Measurements from ENCODE around the gene PCGF2. TPM values are rescaled to one million over a fixed set of nuclear protein-coding genes. Genes with fewer than 3 reads are reported as not detected.

Gene PCGF2
- total and polyA plus RNA-seq, 9 of the 15 experiments (the other 6 are each of a cell fraction or from before 2014, with no cell fraction given), result 1.3 to 33.4 (median 7.0) TPM

DNA sequence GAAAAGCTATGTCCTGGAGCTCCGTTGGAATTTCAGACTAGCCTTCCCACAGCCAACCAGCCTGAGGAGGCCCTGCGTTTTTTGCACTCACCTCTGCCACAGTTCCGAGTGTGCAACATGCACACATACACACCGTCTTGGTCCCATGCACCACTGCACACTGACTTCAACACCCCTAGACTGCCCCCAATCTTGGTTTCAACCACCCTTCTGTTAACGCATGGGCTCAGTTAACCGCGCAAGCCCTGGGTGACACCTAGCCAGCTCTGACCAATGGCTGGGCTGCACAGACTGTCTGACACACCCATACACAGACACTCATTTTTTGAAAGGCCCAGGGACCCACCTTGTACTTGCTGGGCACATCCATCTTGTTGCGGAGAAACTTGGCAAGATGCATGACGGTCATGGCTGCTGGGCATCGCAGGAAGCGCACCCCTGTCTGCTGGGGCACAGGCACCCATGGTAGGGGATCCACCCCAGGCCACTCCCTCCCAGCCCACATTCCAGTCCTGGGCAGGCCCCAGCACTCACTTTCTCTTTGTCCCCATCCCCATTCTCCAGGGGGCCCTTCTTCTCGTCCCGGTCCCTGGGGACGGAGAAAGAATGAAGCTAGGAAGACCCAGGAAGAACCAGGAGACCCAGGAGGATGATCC, 10.0 kb downstream of the PCGF2 start:
- 91% methylated on average over 14 of the region's 14 CpGs for WGBS (ENCODE audit: insufficient coverage, low coverage, missing lambda C conversion rate)
- CTCF ChIA-PET (ENCODE audit: low intra/inter-chr PET ratio), result no interaction called here
- BruUV-seq (replicated peaks), result no TSS peak
- ATAC-seq (no peak), DNase-seq (ENCODE audit: extremely low read depth in 1 of 4, low spot score in 3 of 4) (no peak), FAIRE-seq (no peak)
- Histone ChIP-seq H2AFZ (ENCODE audit: low read depth, low read length) (no peak overlapping the region), H3K27me3 (ENCODE audit: control insufficient read depth in 2 of 2, insufficient read depth in 2 of 2, low read length in 2 of 2) (no peaks in the 10 kb centered on the region), H3K79me2 (ENCODE audit: control insufficient read depth, insufficient read depth, low read length) (peaks cover 19% of the 10 kb centered on the region), H3K4me3 (no peak overlapping the region), H3K9me1 (ENCODE audit: control insufficient read depth, insufficient read depth, low read length) (peaks cover 3% of the 10 kb centered on the region), H3K9me3 (replicated peaks; ENCODE audit: control insufficient read depth, insufficient read depth, low read depth, low read length) (no peaks in the 10 kb centered on the region), H4K20me1 (replicated peaks; ENCODE audit: control insufficient read depth, insufficient read depth, low read length) (peaks cover 7% of the 10 kb centered on the region; the same call in 1 of the 2 replicates), H3K9ac (ENCODE audit: insufficient read depth in 1 of 2, low read depth in 2 of 2, low read length in 2 of 2) (no peak overlapping the region), H3K36me3 (ENCODE audit: control insufficient read depth, insufficient read depth, low read length) (peaks cover 71% of the 10 kb centered on the region; the same call in 2 of the 3 replicates), H3K27ac (ENCODE audit: extremely low read depth, low read depth, low read length) (no peak overlapping the region), H3K4me1 (replicated peaks in 1 of 2; ENCODE audit: control insufficient read depth in 2 of 2, insufficient read depth in 2 of 2, low read length in 2 of 2) (peaks cover 2 to 36% of the 10 kb centered on the region in 2 experiments; a peak in 3 of 5 replicates), H3K4me2 (ENCODE audit: insufficient read depth, low read length) (no peak overlapping the region)
- TF ChIP-seq ZFP36 (IDR thresholded peaks at IDR 0.05; ENCODE audit: low read depth, low read length, partially characterized antibody) (no peak), POLR2G (IDR thresholded peaks at IDR 0.05; ENCODE audit: low read depth, low read length) (peak; percentile 42)
- TF ChIP-seq, protein P1, sequence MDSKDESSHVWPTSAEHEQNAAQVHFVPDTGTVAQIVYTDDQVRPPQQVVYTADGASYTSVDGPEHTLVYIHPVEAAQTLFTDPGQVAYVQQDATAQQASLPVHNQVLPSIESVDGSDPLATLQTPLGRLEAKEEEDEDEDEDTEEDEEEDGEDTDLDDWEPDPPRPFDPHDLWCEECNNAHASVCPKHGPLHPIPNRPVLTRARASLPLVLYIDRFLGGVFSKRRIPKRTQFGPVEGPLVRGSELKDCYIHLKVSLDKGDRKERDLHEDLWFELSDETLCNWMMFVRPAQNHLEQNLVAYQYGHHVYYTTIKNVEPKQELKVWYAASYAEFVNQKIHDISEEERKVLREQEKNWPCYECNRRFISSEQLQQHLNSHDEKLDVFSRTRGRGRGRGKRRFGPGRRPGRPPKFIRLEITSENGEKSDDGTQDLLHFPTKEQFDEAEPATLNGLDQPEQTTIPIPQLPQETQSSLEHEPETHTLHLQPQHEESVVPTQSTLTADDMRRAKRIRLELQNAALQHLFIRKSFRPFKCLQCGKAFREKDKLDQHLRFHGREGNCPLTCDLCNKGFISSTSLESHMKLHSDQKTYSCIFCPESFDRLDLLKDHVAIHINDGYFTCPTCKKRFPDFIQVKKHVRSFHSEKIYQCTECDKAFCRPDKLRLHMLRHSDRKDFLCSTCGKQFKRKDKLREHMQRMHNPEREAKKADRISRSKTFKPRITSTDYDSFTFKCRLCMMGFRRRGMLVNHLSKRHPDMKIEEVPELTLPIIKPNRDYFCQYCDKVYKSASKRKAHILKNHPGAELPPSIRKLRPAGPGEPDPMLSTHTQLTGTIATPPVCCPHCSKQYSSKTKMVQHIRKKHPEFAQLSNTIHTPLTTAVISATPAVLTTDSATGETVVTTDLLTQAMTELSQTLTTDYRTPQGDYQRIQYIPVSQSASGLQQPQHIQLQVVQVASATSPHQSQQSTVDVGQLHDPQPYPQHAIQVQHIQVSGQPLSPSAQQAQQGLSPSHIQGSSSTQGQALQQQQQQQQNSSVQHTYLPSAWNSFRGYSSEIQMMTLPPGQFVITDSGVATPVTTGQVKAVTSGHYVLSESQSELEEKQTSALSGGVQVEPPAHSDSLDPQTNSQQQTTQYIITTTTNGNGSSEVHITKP (IDR thresholded peaks at IDR 0.05; ENCODE audit: partially characterized antibody), result peak; percentile 28
- POLR2A ChIA-PET, result no interaction called here
- intact Hi-C loops (cut with micrococcal nuclease) (no loop called here), in situ Hi-C loops (cut with MboI) (no loop called here)

Measured in K562 (cell line).